ENCODE results near the gene TRNAU1AP.
"Not testable (repeated sequence)": the region's sequence is repeated elsewhere in the genome, so short reads cannot be mapped to it uniquely, and the experiment has no call there.

TRNAU1AP gene

GRCh38 chr1:28519946-28520725 is 32.7 kb upstream of the TRNAU1AP start:
- H3K9ac ChIP-seq (ENCODE audit: low read depth, low read length, poor library complexity, severe bottlenecking): peak overlapping the region; percentile 90
- H3K4me3 ChIP-seq (ENCODE audit: low read length, poor library complexity, severe bottlenecking): peak overlapping the region; percentile 89
- H3K36me3 ChIP-seq (ENCODE audit: insufficient read depth, low read length): no peaks in the 10 kb centered on the region
- peaks cover 10% of the 10 kb centered on the region for H3F3A ChIP-seq (ENCODE audit: low read depth)
- H2AFZ ChIP-seq (ENCODE audit: low read length): no peak overlapping the region
- H3K79me2 ChIP-seq (ENCODE audit: insufficient read depth, low read length): peaks cover 61% of the 10 kb centered on the region
- H4K20me1 ChIP-seq (ENCODE audit: insufficient read depth, low read length, poor library complexity, severe bottlenecking): peaks cover 20% of the 10 kb centered on the region
- H3K4me1 ChIP-seq (ENCODE audit: insufficient read depth, low read length, poor library complexity, severe bottlenecking): peaks cover 31% of the 10 kb centered on the region
- TF ChIP-seq EZH2phosphoT487 (IDR thresholded peaks at IDR 0.05; ENCODE audit: borderline replicate concordance) (no peak), CTCF (conservative IDR thresholded peaks at IDR 0.05; ENCODE audit: low read length) (no peak)
- H3K27me3 ChIP-seq (ENCODE audit: insufficient read depth, low read length, poor library complexity, severe bottlenecking): no peaks in the 10 kb centered on the region
- no peaks in the 10 kb centered on the region for H3K9me2 ChIP-seq (replicated peaks; ENCODE audit: low read depth, low read length)
- H3K4me2 ChIP-seq (ENCODE audit: low read depth, low read length, poor library complexity, severe bottlenecking): peak overlapping the region; percentile 98
- H3K9me3 ChIP-seq (ENCODE audit: insufficient read depth, low read depth, low read length): no peaks in the 10 kb centered on the region

DNA sequence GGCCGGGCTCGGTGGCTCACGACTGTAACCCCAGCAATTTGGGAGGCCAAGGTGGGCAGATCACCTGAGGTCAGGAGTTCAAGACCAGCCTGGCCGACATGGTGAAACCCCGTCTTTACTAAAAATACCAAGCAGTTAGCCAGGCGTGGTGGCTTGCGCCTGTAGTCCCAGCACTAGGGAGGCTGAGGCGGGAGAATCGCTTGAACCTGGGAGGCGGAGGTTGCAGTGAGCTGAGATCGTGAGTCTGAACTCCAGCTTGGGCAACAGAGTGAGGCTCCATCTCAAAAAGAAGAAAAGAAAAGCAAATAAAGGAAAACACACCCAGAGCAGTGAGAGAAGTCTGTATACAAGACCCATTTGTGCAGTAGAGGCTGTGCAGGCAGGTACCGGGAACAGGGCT is 32.1 kb upstream of the TRNAU1AP start:
- peaks cover 67% of the 10 kb centered on the region for H3K79me2 ChIP-seq (ENCODE audit: insufficient read depth, low read length)

DNA sequence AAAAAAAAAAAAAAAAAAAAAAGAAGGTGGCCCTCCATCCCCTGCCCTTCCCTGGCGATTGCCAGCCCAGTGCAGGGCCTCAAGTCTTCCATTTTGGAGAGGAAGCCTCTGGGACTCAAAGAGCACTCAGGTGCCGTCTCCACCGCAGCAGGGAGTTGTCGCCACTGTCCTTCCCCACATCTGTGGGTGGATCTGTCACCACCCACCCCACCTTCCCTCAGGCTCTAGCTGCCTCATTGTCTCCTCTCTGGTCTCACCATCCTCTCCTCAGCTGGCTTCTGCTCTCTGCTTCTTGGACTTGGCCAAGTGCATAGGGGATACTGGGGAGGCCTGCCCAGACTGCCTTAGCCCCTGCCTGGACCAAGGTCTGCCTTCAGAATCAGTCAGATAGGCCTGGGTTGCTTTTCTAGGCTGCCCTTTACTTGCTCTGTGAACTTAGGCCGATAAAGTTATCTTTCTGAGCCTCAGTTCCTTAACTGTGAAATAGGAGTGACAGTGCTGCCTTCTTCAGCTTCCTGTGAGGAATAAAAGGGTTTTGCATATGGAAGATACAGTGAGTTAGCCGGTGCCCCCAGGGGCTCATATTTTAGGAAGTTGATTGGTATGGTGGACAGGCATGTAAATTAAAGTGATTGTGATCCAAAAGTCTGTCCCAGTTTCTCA is 31.3 kb upstream of the TRNAU1AP start:
- Histone ChIP-seq H3K9me2 (replicated peaks; ENCODE audit: low read depth, low read length) (no peaks in the 10 kb centered on the region), H3F3A (ENCODE audit: low read depth) (peaks cover 6% of the 10 kb centered on the region), H3K4me1 (ENCODE audit: insufficient read depth, low read length, poor library complexity, severe bottlenecking) (peaks cover 31% of the 10 kb centered on the region), H3K9me3 (ENCODE audit: insufficient read depth, low read depth, low read length) (no peaks in the 10 kb centered on the region), H3K36me3 (ENCODE audit: insufficient read depth, low read length) (no peaks in the 10 kb centered on the region), H3K27me3 (ENCODE audit: insufficient read depth, low read length, poor library complexity, severe bottlenecking) (no peaks in the 10 kb centered on the region), H4K20me1 (ENCODE audit: insufficient read depth, low read length, poor library complexity, severe bottlenecking) (peaks cover 21% of the 10 kb centered on the region), H2AFZ (ENCODE audit: low read length) (no peak overlapping the region), H3K4me3 (ENCODE audit: low read length, poor library complexity, severe bottlenecking) (peak overlapping the region; percentile 2), H3K4me2 (ENCODE audit: low read depth, low read length, poor library complexity, severe bottlenecking) (peak overlapping the region; percentile 98), H3K79me2 (ENCODE audit: insufficient read depth, low read length) (peaks cover 75% of the 10 kb centered on the region), H3K9ac (ENCODE audit: low read depth, low read length, poor library complexity, severe bottlenecking) (no peak overlapping the region)
- no peak for TF ChIP-seq EZH2phosphoT487 (IDR thresholded peaks at IDR 0.05; ENCODE audit: borderline replicate concordance)
- TF ChIP-seq CTCF (conservative IDR thresholded peaks at IDR 0.05; ENCODE audit: low read length): no peak

More for the DNA sequence above, 32.1 kb upstream of the TRNAU1AP start:
- Histone ChIP-seq H3F3A (ENCODE audit: low read depth) (peaks cover 10% of the 10 kb centered on the region), H4K20me1 (ENCODE audit: insufficient read depth, low read length, poor library complexity, severe bottlenecking) (peaks cover 25% of the 10 kb centered on the region), H3K4me1 (ENCODE audit: insufficient read depth, low read length, poor library complexity, severe bottlenecking) (peaks cover 31% of the 10 kb centered on the region), H3K4me2 (ENCODE audit: low read depth, low read length, poor library complexity, severe bottlenecking) (peak overlapping the region; percentile 98), H3K9ac (ENCODE audit: low read depth, low read length, poor library complexity, severe bottlenecking) (peak overlapping the region; percentile 90)
- H3K9me2 ChIP-seq (replicated peaks; ENCODE audit: low read depth, low read length); H2AFZ ChIP-seq (ENCODE audit: low read length); H3K36me3 ChIP-seq (ENCODE audit: insufficient read depth, low read length); H3K4me3 ChIP-seq (ENCODE audit: low read length, poor library complexity, severe bottlenecking); H3K27me3 ChIP-seq (ENCODE audit: insufficient read depth, low read length, poor library complexity, severe bottlenecking); H3K9me3 ChIP-seq (ENCODE audit: insufficient read depth, low read depth, low read length): not testable (repeated sequence)

DNA sequence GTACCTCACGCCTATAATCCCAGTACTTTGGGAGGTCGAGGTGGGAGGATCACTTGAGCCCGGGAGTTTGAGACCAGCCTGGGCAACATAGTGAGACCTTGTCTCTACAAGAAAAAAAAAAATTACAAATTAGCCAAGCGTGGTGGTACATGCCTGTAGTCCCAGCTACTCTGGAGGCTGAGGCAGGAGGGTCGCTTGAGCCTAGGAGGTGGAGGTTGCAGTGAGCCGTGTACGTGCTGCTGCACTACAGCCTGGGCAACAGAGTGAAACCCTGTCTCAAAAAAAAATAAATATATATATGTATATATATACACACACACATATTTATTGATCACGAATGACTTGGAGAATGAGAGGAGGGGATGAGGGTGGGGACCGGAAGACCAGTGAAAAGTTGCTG is 30.3 kb upstream of the TRNAU1AP start:
- H3K27me3 ChIP-seq (ENCODE audit: insufficient read depth, low read length, poor library complexity, severe bottlenecking); H3K9me2 ChIP-seq (replicated peaks; ENCODE audit: low read depth, low read length); H3F3A ChIP-seq (ENCODE audit: low read depth); H3K4me3 ChIP-seq (ENCODE audit: low read length, poor library complexity, severe bottlenecking); H3K36me3 ChIP-seq (ENCODE audit: insufficient read depth, low read length); H3K9me3 ChIP-seq (ENCODE audit: insufficient read depth, low read depth, low read length); H3K9ac ChIP-seq (ENCODE audit: low read depth, low read length, poor library complexity, severe bottlenecking); H2AFZ ChIP-seq (ENCODE audit: low read length); H3K4me2 ChIP-seq (ENCODE audit: low read depth, low read length, poor library complexity, severe bottlenecking): not testable (repeated sequence)
- Histone ChIP-seq H3K79me2 (ENCODE audit: insufficient read depth, low read length) (peaks cover 84% of the 10 kb centered on the region), H4K20me1 (ENCODE audit: insufficient read depth, low read length, poor library complexity, severe bottlenecking) (peaks cover 21% of the 10 kb centered on the region), H3K4me1 (ENCODE audit: insufficient read depth, low read length, poor library complexity, severe bottlenecking) (peaks cover 30% of the 10 kb centered on the region)

DNA sequence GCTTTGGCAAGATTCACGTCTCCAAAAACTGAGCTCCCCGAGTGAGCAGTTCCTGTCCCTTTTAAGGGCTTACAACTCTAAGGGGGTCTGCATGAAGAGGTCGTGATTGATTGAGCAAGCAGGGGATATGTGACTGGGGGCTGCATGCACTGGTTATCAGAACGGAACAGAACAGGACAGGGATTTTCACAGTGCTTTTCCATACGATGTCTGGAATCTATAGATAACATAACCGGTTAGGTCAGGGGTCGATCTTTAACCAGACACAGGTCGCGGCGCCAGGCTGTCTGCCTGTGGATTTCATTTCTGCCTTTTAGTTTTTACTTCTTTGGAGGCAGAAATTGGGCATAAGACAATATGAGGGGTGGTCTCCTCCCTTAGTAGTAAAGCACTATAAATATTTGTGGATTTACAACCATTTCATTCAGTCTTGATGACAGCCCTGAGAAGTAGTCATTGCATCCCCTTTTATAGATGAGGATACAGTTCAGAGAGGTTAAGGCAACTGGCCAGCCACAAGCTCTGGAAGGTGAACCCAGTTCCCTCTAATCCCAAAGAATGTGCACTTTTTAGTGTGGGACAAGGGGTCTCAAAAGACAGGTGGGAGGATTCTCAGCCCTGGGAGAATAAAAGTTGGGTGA is 27.8 kb upstream of the TRNAU1AP start:
- not testable (repeated sequence) for H2AFZ ChIP-seq (ENCODE audit: low read length); H3K9ac ChIP-seq (ENCODE audit: low read depth, low read length, poor library complexity, severe bottlenecking); H3K36me3 ChIP-seq (ENCODE audit: insufficient read depth, low read length)

More for the DNA sequence above, 27.8 kb upstream of the TRNAU1AP start:
- H3K4me1 ChIP-seq (ENCODE audit: insufficient read depth, low read length, poor library complexity, severe bottlenecking): peaks cover 15% of the 10 kb centered on the region
- H3K9me3 ChIP-seq (ENCODE audit: insufficient read depth, low read depth, low read length); H3K4me3 ChIP-seq (ENCODE audit: low read length, poor library complexity, severe bottlenecking); H3K9me2 ChIP-seq (replicated peaks; ENCODE audit: low read depth, low read length); H3K27me3 ChIP-seq (ENCODE audit: insufficient read depth, low read length, poor library complexity, severe bottlenecking); H4K20me1 ChIP-seq (ENCODE audit: insufficient read depth, low read length, poor library complexity, severe bottlenecking); H3F3A ChIP-seq (ENCODE audit: low read depth); H3K4me2 ChIP-seq (ENCODE audit: low read depth, low read length, poor library complexity, severe bottlenecking): not testable (repeated sequence)
- H3K79me2 ChIP-seq (ENCODE audit: insufficient read depth, low read length): peaks cover 79% of the 10 kb centered on the region
